Stimulated activated CD8-positive, alpha-beta memory T cell treated with anti-CD3 and anti-CD28 coated beads, Interleukin-7, amount 100 ng/mL, for 1 hour (primary cell): ENCODE results near the gene AUNIP.

Experiments
- DNase-seq, 2 donors: peaks; one replicate each; pipeline ENCODE4 v3.0.0-alpha.2; 2020; ENCODE audit warnings: low read depth in 2 of 2

AUNIP gene, protein sequence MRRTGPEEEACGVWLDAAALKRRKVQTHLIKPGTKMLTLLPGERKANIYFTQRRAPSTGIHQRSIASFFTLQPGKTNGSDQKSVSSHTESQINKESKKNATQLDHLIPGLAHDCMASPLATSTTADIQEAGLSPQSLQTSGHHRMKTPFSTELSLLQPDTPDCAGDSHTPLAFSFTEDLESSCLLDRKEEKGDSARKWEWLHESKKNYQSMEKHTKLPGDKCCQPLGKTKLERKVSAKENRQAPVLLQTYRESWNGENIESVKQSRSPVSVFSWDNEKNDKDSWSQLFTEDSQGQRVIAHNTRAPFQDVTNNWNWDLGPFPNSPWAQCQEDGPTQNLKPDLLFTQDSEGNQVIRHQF

GRCh38 chr1:25858906-25859789, at the start of gene AUNIP:
TSS of gene AUNIP (minus strand) at chr1:25859457. CDS start at chr1:25859357, 100 bp downstream.
- peak; percentile 75 to 81 for DNase-seq

DNA sequence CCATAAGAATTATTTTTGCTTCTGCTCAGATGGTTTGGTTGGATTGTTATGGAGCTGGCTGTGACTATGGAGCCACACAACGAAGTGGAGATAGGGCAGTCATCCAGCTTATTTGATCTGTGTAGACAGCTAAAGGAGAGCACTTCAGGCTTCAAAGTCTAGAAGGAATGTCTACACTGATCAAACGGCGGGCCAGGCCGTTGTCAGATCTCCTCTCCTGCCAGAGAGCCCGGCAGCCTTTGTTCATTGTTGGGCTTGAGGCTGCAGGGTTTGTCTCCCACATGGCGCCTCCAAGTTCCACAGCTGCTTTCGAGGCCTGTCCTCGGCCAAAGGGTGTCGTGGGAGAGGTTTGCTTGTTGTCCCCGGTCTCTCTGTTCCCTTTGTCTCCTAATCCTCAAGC, 49.8 kb upstream of the AUNIP start:
- DNase-seq = no peak

DNA sequence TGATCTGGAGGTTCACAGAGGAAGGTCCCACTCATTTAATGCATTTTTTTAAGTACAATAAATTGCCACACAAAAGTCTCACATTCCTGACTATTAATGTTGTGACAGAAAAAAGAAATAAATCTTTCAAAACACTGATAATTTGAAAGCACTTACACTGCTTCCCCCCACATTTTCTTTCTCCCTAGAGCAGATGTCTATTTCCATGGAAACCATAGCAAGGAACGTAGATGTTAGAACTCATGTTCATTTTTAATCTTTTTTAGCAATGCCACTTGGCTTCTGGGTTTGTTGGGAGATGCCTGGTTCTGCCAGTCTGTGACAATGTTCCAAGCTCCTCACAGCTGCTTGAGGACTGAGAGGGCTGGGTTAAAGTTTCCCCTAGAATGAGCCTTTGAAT, 48.9 kb upstream of the AUNIP start:
- no peak for DNase-seq

GRCh38 chr1:25907601-25908000, 48.3 kb upstream of the AUNIP start:
- DNase-seq = no peak

- no peak for DNase-seq
Measured at GRCh38 chr1:25906644-25907300, 47.5 kb upstream of the AUNIP start.

DNA sequence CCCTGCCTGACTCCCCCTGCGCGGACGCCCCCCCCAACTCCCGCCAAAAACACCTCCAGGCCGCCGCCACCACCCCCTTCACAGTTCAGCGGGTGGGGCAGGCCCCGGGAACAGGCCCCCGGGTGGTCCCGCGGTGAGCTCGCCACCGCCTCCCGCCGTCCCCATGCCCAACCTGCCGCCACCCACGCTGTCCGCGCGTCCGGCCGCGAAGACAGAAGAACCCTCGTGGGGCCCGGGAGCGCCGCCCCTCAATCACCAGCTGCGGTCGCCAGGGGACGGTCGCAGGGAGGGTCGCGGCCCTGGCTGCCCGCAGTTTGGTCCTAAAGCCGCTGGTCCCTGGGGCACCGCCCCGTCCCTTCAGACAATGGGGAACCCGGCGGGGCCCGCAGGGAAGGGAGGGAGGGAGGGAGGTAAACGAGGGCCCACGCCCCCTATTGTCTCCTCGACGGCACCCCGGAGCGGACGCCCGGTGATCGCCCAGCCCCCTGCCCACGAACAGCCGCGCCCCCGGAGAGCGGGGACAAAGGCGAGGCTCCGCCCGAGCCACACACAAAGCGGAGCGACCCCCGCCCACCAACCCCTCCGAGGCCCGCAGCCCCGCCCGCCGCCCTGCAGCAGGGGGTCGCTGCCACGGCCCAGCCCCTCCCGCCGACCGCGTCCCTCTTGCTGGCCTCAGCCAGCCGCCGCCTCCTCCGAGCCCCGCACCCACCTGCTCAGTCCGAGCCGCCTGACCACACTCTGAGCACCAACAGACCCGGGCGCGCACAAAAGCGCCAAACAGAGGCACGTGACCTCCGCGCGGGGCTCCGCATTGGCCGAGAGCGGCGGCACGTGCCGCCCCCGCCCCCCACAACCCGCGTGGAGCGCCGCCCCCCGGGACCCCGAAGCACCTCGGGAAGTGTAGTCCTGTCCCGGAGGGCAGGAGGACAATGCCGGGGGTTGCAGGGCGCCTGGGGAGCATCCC, 46.7 kb upstream of the AUNIP start, which contains the start of gene STMN1:
STMN1 (minus strand) TSS at position 740 of the 964 bp plus-strand sequence. CDS start 1,743 bp downstream, outside the sequence.
- peak; percentile 76 for DNase-seq

- peak; percentile 82 to 91 for DNase-seq
Measured at GRCh38 chr1:25904943-25905679, 45.9 kb upstream of the AUNIP start.

GRCh38 chr1:25903986-25904385, 44.7 kb upstream of the AUNIP start:
- DNase-seq = no peak

DNA sequence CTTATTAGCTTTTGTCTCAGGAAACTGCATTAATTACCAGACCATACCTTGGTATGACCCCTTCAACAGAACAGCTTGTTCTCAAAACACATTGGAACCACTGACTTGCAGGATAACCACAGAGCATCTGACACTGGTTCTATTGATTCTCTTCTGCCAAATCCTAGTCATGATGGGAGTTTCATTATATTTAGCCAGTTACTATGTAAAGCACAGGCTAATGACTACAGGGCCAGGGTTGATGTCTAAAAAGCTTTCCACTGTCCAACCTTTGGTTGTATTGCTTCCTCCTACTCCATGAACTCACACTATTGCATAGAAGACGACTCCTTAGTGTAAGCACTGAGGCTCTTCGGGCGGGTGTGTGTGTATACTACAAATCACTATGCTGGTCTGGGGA, 43.2 kb upstream of the AUNIP start:
- DNase-seq = no peak

- no peak for DNase-seq
Measured at GRCh38 chr1:25900219-25900618, 41.0 kb upstream of the AUNIP start.

DNA sequence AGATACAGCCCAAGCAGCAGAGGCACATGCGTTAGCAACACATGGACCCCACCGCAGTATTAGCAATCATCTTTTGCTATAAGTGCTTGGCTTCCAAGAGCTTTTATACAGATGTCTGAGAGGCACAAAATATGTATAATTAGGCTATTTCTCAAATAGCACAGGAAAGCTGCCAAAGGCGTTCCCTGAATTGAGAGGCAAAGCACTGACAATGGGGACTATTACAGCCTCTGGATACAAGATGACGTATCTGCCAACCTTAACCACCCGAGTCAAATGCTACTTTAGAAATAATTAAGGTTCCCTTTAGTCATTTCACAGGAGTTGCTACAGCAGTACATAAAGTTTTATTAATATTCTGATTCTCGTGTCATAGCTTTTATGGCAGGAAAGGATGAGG, 40.5 kb upstream of the AUNIP start:
- DNase-seq = no peak

DNA sequence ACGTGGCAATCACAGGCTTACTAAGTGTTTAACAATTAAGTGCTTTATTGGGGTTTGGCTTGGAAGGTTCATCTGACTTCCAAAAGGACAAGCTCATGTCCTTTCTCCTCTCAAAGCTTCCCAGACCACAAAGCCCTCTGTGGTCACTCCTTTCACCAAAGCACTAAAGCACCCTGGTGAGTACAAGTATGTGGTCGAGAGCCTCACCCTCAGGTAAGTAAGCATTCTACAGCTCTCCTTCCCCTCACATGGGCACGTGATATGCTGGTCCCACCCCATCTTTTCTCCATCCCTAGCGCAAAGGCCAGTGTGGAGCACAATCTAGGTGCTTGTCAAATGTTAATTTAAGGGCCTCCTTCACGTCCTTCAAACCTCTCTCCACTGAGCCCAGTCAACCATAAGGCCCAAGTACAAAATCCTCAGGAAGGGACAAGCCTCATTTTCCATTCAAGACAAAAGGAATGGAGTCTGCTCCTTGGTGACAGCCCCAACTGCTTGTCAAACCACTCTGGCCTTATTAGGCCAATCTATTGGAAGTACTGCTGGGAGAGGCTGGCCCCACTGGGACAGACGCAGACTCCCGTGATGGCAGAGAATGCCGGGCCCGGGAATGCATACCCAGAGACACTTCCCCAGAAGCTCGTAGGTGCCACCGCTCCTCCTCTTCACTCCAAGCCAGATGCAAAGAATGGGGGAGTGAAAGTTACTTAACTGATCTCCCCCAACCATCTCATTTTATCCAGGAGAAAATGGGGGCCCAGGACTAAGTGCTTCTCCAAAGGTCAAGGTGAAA, 39.2 kb upstream of the AUNIP start:
- DNase-seq = no peak

DNA sequence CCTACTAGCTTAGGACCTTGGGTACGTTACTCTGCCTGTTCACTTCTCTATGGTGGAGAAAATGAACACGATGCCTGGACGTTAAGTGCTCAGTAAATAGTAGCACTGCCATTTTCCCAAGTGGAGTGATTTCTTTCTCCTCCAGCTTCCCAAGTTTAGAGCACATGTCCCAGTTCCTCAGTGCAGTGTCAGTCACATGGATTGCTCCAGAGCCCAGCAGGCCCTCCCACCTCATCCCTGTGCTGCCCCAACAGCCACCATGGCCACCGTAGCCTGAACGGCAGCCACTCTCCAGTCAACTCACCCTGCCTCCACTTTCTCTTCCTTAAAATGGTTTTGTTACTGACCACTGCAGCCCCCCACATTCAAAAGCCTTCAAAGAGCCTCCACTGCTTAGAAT, 38.5 kb upstream of the AUNIP start:
- DNase-seq = no peak

- DNase-seq = no peak
Measured at GRCh38 chr1:25896266-25896665, 37.0 kb upstream of the AUNIP start.

- peak; percentile 82 to 83 for DNase-seq
Measured at GRCh38 chr1:25895365-25895990, 36.2 kb upstream of the AUNIP start.

GRCh38 chr1:25893116-25893515, 33.9 kb upstream of the AUNIP start:
- DNase-seq = no peak

DNA sequence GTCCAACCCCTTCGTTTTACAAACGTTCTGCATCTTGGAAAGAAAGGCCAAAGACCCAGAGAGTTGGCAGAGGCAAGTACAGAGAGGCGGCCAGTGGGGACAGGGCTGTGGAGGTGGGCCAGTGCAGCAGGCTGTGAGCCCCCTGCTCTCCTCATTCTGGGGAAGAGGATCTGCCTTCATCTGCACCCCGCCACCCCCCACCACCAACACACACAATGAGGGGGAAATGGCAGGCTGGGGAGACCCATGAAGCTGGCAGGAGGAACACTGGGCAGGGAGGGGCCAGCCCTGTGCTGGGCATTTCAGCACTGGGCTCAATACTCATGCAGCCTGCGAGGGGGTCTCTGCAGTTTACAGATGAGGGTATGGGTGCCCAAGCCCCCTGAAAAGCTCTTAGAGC, 32.3 kb upstream of the AUNIP start:
- no peak for DNase-seq

DNA sequence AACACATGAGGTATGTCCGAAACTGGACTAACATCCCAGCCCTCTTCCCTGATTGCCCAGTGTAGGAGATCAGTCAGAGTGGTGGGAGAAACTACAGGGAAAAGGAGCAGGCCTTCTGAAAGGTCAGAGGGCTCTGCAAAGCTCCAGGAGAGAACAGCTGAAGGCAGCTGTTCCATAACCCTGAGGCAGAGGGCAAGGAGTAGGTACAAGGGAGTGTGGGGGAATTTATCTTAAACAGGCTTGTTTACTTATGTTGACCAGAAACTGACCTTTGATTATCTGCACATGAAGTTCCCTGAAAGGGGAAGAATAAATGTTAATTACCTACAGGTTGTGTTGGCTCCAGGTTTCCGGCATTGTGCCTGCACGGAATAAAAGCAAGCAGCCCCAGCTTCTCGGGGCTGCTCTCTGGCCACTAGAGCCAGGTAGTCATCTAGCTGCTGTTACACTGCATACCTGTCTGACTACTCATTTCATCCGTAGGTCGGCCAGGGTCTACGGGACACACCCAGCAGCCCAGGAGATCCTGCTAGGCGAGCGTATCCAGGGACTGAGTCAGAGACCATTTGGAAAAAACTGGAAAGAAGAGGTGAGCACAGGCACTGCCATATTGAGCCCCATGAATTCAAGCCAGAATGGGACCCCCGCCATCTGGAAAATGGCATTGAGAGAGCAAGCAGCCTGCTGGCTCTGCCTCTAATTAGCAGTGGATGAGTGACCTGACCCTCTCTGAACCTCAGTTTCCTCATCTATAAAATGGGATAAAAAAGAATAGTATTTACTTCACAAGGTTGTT, 31.2 kb upstream of the AUNIP start:
- DNase-seq = no peak
